ENCODE measurements around the gene MEX3A.
"Not testable (repeated sequence)": the region's sequence is repeated elsewhere in the genome, so short reads cannot be mapped to it uniquely, and the experiment has no call there.

MEX3A gene

DNA sequence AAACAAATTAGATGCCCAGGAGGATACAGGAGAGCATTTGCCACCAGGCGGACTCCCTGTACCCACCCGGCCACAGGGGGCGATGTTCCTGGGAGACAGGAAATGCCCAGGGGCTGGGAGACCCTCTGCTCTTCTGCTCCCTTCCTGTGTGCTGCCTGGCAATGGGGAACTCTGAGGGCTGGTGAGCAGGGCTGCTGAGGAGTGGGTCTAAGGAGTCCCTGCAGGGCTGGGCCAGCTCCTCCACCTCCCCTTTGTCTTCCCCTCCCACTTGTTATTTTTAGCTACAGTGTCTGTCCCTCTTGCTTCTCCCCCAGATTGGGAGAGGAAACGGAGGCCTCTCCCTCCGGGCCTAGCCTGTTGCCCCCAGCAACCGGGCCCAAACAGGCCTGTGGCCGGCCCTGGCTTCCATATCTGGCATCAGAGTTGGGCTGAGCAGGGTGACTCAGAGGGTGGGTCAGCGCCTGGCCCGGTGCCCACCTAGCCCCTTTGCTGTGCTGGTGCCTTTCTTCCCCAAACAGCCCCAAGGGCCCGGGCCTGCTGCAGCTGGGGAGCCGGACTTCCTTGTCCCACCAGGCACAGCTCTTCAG, 43.9 kb upstream of the MEX3A start:
- peak overlapping the region; percentile 77 for H3K4me3 ChIP-seq (ENCODE audit: low read length, poor library complexity, severe bottlenecking)
- H3K27me3 ChIP-seq (ENCODE audit: insufficient read depth, low read length, poor library complexity, severe bottlenecking): no peaks in the 10 kb centered on the region
- H3K4me1 ChIP-seq (ENCODE audit: insufficient read depth, low read length, poor library complexity, severe bottlenecking): peaks cover 38% of the 10 kb centered on the region
- H3K9me2 ChIP-seq (replicated peaks; ENCODE audit: low read depth, low read length): no peaks in the 10 kb centered on the region
- no peaks in the 10 kb centered on the region for H3K36me3 ChIP-seq (ENCODE audit: insufficient read depth, low read length)
- no peaks in the 10 kb centered on the region for H4K20me1 ChIP-seq (ENCODE audit: insufficient read depth, low read length, poor library complexity, severe bottlenecking)
- no peaks in the 10 kb centered on the region for H3F3A ChIP-seq (ENCODE audit: low read depth)
- no peaks in the 10 kb centered on the region for H3K79me2 ChIP-seq (ENCODE audit: insufficient read depth, low read length)
- H3K4me2 ChIP-seq (ENCODE audit: low read depth, low read length, poor library complexity, severe bottlenecking): peak overlapping the region; percentile 95
- peak overlapping the region; percentile 76 for H3K9ac ChIP-seq (ENCODE audit: low read depth, low read length, poor library complexity, severe bottlenecking)
- H3K9me3 ChIP-seq (ENCODE audit: insufficient read depth, low read depth, low read length): no peaks in the 10 kb centered on the region
- peak overlapping the region; percentile 76 for H2AFZ ChIP-seq (ENCODE audit: low read length)
- TF ChIP-seq, protein P1, sequence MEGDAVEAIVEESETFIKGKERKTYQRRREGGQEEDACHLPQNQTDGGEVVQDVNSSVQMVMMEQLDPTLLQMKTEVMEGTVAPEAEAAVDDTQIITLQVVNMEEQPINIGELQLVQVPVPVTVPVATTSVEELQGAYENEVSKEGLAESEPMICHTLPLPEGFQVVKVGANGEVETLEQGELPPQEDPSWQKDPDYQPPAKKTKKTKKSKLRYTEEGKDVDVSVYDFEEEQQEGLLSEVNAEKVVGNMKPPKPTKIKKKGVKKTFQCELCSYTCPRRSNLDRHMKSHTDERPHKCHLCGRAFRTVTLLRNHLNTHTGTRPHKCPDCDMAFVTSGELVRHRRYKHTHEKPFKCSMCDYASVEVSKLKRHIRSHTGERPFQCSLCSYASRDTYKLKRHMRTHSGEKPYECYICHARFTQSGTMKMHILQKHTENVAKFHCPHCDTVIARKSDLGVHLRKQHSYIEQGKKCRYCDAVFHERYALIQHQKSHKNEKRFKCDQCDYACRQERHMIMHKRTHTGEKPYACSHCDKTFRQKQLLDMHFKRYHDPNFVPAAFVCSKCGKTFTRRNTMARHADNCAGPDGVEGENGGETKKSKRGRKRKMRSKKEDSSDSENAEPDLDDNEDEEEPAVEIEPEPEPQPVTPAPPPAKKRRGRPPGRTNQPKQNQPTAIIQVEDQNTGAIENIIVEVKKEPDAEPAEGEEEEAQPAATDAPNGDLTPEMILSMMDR (conservative IDR thresholded peaks at IDR 0.05; ENCODE audit: low read length): peak; percentile 67
- no peak for TF ChIP-seq EZH2phosphoT487 (IDR thresholded peaks at IDR 0.05; ENCODE audit: borderline replicate concordance)

DNA sequence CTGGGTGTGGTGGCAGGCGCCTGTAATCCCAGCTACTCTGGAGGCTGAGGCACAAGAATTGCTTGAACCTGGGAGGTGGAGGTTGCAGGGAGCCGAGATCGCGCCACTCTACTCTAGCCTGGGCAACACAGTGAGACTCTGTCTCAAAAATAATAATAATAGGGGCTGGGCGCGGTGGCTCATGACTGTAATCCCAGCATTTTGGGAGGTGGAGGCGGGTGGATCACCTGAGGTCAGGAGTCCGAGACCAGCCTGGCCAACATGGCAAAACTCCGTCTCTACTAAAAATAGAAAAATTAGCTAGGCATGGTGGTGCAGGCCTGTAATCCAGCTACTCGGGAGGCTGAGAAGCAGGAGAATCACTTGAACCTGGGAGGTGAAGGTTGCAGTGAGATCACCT, 43.3 kb upstream of the MEX3A start:
- not testable (repeated sequence) for H3K9me2 ChIP-seq (replicated peaks; ENCODE audit: low read depth, low read length); H3K9ac ChIP-seq (ENCODE audit: low read depth, low read length, poor library complexity, severe bottlenecking); H3K79me2 ChIP-seq (ENCODE audit: insufficient read depth, low read length); H4K20me1 ChIP-seq (ENCODE audit: insufficient read depth, low read length, poor library complexity, severe bottlenecking); H3K27me3 ChIP-seq (ENCODE audit: insufficient read depth, low read length, poor library complexity, severe bottlenecking); H3K9me3 ChIP-seq (ENCODE audit: insufficient read depth, low read depth, low read length); H3F3A ChIP-seq (ENCODE audit: low read depth); H2AFZ ChIP-seq (ENCODE audit: low read length); H3K36me3 ChIP-seq (ENCODE audit: insufficient read depth, low read length)
- peaks cover 38% of the 10 kb centered on the region for H3K4me1 ChIP-seq (ENCODE audit: insufficient read depth, low read length, poor library complexity, severe bottlenecking)
- H3K4me3 ChIP-seq (ENCODE audit: low read length, poor library complexity, severe bottlenecking): peak overlapping the region; percentile 77
- peak overlapping the region; percentile 95 for H3K4me2 ChIP-seq (ENCODE audit: low read depth, low read length, poor library complexity, severe bottlenecking)

DNA sequence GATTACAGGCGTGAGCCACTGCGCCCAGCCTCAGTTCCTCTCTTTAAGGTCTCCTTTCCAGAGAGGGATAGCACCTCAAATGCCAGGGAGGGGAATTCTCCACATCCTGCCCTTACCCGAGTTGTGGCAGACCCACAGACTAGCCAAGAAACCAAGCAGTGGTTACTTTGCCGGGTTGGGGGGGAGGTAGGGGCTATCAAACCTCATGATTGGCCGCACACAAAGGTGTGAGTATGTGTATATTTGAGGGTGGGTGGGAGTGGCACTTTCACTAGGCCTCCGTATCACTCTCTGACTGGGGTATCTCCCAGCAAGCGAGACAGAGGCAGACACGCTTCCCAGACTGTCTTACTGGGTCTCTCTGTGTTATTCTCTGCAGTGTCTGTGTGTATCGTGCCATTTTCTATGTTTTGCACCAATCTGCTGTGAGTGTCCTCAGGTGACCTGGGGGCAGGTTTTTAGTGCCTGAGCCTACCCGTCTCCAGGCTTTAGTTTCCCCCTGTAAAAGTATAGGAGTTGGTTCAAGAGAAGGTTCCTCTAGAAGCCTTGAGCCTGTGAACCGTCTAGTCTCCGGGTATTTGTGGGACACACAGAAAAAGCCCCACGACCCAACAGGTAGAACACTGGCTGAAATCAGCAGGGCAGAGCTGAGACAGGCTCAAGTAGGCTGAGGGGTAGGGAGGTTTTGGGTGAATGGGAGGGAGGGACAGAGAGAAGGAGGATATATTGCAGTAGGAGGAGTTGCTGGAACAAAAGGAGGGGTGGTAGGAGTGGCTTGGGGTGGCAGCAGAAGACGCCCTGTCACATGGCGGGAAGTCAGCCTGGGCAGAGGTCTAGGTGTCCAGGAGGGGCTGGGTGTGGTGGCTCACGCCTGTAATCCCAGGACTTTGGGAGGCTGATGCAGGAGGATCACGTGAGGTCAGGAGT, 42.6 kb upstream of the MEX3A start:
- no peak overlapping the region for H3K4me3 ChIP-seq (ENCODE audit: low read length, poor library complexity, severe bottlenecking)
- peaks cover 38% of the 10 kb centered on the region for H3K4me1 ChIP-seq (ENCODE audit: insufficient read depth, low read length, poor library complexity, severe bottlenecking)
- H3K79me2 ChIP-seq (ENCODE audit: insufficient read depth, low read length): no peaks in the 10 kb centered on the region
- no peaks in the 10 kb centered on the region for H3K36me3 ChIP-seq (ENCODE audit: insufficient read depth, low read length)
- H3F3A ChIP-seq (ENCODE audit: low read depth): no peaks in the 10 kb centered on the region
- no peaks in the 10 kb centered on the region for H3K27me3 ChIP-seq (ENCODE audit: insufficient read depth, low read length, poor library complexity, severe bottlenecking)
- TF ChIP-seq, protein P1 (conservative IDR thresholded peaks at IDR 0.05; ENCODE audit: low read length): no peak
- TF ChIP-seq EZH2phosphoT487 (IDR thresholded peaks at IDR 0.05; ENCODE audit: borderline replicate concordance): no peak
- peak overlapping the region; percentile 33 for H3K4me2 ChIP-seq (ENCODE audit: low read depth, low read length, poor library complexity, severe bottlenecking)
- H3K9ac ChIP-seq (ENCODE audit: low read depth, low read length, poor library complexity, severe bottlenecking): peak overlapping the region; percentile 48
- H3K9me3 ChIP-seq (ENCODE audit: insufficient read depth, low read depth, low read length): no peaks in the 10 kb centered on the region
- no peaks in the 10 kb centered on the region for H3K9me2 ChIP-seq (replicated peaks; ENCODE audit: low read depth, low read length)
- H4K20me1 ChIP-seq (ENCODE audit: insufficient read depth, low read length, poor library complexity, severe bottlenecking): no peaks in the 10 kb centered on the region
- H2AFZ ChIP-seq (ENCODE audit: low read length): peak overlapping the region; percentile 64; the same call in 1 of the 2 replicates
